ENCODE data around the gene RPS6KA2.
"Not testable (repeated sequence)": the region's sequence is repeated elsewhere in the genome, so short reads cannot be mapped to it uniquely, and the experiment has no call there.

RPS6KA2 gene

DNA sequence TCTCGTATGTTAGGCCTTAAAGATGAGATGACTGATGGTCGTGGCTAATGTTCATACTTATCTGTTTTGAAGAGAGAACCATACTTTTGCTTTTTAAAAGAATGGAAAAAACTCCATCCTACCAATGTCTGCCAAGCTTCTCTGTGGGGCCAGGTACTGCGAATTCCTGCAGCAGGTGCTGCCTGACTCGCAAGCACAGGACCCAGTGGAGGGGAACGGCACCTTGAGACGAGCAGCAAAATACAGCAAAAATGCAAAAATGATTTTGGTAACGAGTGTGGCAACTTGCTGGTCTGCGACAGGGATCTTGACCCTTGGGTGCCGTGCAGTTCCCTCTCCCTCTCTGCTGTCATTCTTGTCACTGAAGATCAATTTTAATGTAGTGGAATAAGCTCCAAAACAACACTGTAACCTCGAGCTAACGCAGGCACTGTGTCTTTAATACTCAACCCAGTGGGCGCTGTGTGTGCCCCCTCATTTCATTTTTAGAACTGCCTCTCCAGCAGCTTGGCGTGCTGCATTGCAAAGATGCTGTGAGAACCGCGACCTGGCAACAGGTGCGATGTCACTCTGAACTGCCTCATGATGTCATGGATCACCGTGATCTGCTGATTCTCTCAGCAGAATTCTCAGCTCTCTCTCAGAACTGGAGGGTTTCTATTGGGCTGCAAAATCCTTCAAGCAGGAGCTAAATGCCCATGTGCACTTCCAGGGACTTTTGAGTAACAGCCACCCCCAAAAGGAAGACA lies 92.2 kb downstream of the RPS6KA2 start:
- in situ Hi-C loops (cut with MboI; ENCODE audit: low sequenced_read_pairs): no loop called here

DNA sequence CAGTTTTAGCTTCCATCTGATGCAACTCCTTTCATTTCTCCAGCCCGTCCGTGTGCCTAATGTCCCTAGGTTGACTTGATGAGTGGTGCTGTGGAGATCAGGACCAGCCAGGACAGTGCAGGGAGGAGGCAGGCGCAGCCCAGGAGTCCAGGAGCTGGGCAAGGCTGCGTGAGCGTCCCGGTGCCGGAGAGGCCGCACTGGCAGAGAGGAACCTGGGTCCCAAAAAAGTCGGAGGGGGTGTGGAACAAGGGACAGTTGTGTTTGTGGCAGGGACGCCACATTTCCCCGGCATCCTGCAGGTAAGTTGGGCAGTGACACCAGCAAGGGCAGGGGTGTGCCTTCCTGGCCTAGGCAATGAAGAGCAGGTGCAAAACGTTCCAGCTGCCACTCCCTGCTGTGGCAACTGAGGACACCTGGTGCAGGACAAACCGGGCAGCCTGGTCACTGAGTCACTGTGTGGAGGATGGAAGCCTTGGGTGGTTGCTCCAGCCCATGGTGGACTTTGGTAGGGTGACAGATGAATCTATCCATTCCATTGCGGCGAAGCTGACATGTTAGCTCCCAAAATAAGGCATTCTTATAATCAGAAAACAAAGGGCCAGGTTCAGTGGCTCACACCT lies 93.7 kb downstream of the RPS6KA2 start:
- in situ Hi-C loops (cut with MboI; ENCODE audit: low sequenced_read_pairs): no loop called here

DNA sequence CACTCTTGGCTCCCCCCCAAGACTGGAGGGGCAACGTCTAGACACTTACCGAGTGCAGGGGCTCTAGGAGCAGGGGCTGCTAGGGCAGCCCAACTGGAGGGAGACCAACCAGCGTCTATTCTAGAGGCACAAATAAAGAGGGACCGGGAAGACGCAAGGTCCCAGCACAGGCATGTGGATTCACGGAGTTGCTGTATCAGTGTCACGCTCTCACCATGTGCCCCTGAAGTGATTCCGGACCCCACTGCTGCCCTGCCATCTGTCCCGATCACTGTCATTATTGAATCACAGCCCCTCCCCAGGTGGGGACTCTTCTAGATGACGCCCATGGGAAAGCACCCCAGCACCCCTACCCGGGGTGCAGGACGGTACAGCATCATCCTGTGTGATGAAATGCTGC lies 94.7 kb downstream of the RPS6KA2 start:
- in situ Hi-C loops (cut with MboI; ENCODE audit: low sequenced_read_pairs): no loop called here

DNA sequence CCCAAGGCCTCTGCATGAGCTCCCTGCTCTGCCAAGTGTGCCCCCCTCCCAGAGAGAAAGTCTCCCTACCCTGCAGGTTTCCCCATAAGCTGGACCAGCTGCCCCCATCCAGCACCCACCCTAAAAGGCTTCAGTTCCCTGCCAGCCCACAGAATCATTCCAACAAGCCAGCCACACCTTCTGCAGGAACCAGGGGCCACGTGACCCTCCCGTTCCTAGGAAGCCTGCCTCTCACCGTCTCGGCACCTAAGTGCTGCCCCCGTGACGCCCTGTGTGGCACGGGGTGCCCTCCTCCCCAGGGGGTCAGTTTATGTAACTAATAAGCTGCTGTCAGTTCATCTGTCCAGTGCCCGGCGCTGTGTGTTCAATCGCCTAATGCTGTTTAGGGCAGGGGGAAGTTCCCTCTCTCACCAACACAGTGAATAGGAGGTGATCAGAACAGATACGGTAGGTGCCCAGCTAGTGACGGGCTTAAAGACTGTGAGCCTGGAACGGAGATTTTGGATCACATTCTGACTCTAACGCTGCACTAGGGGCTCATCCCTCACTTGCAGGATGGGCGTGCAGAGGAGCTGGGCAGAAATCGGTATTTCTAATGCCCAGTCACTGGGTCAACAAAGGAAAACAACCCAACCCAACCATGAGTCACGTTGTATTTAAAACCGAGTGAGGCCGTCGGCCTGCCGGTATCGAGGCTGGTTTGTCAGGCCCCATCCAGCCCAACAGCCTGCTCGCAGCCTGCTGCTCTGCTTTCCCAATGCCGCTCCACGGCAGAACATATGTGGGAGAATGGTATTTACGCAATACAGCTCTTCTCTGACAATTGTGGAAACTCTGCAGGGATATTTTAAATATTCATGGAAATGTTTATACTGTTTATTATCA lies 96.6 kb downstream of the RPS6KA2 start:
- in situ Hi-C loops (cut with MboI; ENCODE audit: low sequenced_read_pairs): no loop called here

DNA sequence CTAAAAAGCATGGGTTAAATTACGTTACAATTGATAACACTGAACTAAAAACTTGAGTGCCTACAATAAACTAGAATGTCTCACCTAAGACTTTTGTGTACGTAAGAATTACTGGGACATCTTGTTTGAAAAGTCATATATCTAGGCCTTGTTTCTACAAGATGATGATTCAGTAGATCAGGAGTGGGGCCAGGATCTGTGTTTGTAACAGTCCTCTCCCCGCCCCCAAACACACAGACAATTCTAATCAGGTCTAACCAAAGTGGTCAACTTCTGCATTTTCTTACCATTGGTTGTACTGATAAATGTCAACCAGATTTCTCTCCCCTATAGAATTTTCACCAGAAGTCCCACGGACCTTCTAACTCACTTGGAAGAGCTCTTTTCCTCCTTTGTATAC lies 97.5 kb downstream of the RPS6KA2 start:
- in situ Hi-C loops (cut with MboI; ENCODE audit: low sequenced_read_pairs): no loop called here

DNA sequence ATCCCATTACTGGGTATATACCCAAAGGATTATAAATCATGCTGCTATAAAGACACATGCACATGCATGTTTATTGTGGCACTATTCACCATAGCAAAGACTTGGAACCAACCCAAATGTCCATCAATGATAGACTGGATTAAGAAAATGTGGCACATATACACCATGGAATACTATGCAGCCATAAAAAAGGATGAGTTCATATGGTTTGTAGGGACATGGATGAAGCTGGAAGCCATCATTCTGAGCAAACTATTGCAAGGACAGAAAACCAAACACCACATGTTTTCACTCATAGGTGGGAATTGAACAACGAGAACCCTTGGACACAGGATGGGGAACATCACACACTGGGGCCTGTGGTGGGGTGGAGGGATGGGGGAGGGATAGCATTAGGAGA lies 98.0 kb downstream of the RPS6KA2 start:
- in situ Hi-C loops (cut with MboI; ENCODE audit: low sequenced_read_pairs): not testable (repeated sequence)

DNA sequence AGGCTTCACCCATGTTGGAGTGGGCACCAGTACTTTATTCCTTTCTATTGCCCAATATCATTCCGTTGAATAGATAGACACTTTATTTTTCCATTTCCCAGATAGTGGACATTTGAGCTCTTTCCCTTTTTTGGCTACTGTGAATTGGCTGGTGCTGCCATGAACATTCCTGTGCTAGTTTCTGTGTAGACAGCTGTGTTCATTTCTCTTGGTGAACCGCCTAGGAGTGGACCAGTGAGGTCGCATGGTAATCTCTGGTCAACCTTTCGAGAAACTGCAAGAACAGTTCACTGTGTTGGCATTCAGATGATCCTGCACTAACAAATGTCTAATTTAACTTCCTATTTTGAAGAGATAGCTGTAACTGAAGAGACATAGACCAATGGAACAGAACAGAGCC lies 99.2 kb downstream of the RPS6KA2 start:
- in situ Hi-C loops (cut with MboI; ENCODE audit: low sequenced_read_pairs): no loop called here

DNA sequence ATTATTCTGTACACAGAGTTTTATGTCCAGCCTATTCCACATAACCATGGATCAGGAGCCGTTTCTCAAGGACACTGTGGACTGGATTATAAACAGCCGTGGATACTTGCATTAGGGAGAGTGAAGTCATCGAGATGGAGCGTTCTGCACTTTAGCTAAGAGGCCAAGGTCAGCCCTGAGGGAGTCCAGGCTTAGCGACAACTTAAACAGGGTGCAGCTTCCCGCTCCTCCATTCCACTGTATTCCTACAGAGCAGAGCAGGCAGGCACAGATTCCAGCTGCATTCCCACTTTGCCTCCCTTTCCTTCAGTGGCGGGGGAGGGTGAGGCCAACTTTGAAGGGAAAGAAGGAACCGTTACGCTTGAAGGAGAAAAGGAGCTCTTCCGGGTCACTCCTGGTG lies 100.1 kb downstream of the RPS6KA2 start:
- in situ Hi-C loops (cut with MboI; ENCODE audit: low sequenced_read_pairs): no loop called here

DNA sequence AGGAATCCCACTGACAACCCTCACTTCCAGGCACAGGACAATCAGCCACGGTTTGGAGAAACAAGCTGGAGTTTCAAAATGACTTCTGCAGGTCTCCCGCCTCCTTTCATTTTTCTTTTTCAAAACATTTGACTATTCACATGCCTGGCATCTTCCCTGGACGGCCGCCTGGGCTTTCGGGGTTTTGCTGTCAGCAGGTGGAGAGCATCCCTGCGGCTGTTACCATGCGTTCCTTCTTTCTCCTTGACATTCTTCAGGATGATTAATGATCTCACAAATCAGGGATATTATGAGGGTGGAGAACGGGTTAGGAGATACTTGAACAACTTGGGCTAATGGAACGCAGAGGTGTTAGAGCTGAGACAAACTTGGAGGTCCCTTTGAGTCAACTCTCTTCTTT lies 101.5 kb downstream of the RPS6KA2 start:
- in situ Hi-C loops (cut with MboI; ENCODE audit: low sequenced_read_pairs): no loop called here

DNA sequence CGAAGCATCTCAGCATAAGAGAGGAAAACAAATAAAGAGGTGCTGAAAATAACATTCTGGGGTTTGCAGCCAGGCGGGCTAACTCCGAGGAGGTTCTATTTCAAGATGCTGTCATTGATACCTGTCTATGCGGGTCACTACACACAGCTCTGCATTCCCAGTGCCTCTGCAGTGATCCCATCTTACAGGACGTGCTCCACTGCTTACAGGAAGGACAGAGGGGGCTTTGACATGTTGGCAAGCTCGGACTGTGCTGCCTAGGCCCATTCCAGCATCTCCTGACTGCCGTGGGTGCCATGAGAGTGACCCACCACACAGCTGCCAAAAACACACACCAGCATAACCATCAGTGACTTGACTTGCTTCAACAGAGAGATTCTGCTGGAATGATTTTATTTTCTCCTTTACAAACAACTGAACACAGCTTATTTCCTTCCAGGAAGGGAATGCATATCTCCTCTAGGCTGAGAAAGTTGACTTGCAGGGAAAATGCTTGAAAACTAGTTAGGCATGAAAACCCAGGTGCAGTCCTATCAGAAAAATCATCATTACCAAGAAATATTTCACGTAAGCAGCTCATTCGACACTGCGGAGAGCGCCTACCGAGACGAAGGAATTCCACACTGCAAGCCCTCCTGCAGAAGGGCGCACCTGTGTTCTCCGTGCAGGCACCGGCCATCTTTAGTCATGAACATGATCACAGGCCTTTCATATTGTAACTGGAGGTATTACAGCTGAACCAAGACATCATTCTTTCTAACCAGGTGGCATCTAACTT lies 103.1 kb downstream of the RPS6KA2 start:
- in situ Hi-C loops (cut with MboI; ENCODE audit: low sequenced_read_pairs): no loop called here

DNA sequence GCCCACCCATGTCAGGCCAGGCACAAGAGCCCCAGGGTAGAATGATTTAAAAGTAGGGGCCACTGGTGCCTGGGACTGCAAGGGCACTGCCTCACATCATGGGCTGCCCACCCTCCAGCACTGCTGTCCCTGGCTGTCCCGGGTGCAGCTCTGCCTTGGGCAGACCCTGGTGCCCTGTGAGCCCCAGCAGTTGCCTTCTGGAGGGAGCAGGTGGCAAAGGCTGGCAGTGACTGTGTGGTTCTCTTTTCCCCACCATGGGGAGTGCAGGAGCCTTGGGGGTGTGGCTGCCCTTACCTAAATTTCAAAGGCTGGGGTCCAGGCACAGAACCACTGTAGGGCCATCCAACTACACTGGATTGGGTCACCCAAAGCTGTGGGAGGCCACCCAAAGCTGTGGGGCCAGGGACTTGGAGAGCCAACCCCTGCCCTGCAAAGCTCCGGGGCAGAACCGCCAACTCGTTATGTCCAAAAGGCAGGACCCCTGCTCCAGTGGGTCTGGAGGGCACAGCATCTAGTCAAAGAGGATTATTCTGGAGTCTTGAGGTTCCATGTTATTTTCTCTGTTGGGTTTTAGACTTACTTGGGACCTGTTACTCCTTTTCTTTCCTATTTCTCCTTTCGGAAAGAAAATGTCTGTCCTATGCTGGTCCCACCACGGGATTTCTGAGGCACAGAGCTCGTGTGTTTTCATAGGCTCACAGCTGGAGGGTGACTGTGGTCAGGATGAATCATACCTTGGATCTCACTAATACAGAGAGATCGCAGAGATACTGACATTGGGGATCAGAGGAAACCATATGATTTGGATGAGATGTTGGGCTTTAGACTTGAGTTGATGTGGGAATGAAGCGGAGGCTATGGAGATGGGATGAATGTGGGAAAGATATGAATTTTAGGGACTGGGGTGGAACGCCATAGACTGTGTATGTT lies 105.9 kb downstream of the RPS6KA2 start:
- in situ Hi-C loops (cut with MboI; ENCODE audit: low sequenced_read_pairs): no loop called here

DNA sequence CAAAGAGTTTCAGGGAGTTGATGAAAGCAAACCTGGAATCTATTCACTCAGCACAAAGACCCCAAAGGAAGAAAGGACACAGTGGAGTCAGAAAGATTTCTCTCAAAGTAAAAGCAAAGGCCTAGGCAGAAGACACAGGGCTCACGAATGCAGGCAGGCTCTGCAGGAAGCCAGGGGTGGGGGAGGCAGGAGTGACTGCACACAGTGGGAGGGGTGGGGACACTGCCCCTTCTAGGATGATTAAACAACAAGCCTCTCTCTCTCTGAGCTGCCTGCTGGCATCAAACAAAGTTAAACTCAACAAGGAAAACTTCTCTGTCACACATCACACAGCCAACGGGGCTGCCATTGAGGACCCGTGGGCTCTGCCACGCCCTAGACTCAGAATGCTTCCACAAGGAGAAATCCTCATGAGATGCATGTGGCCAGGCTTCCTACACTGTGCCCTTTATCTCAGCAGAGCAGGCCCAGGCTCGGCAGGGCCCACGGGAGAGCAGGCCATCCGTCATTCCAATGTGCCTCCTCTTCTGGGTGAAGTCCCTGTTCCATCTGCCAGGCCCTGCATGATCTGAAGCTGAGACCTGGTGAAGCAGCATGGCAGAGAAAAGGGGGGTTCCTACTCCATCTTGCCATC lies 110.7 kb downstream of the RPS6KA2 start:
- in situ Hi-C loops (cut with MboI; ENCODE audit: low sequenced_read_pairs): no loop called here

DNA sequence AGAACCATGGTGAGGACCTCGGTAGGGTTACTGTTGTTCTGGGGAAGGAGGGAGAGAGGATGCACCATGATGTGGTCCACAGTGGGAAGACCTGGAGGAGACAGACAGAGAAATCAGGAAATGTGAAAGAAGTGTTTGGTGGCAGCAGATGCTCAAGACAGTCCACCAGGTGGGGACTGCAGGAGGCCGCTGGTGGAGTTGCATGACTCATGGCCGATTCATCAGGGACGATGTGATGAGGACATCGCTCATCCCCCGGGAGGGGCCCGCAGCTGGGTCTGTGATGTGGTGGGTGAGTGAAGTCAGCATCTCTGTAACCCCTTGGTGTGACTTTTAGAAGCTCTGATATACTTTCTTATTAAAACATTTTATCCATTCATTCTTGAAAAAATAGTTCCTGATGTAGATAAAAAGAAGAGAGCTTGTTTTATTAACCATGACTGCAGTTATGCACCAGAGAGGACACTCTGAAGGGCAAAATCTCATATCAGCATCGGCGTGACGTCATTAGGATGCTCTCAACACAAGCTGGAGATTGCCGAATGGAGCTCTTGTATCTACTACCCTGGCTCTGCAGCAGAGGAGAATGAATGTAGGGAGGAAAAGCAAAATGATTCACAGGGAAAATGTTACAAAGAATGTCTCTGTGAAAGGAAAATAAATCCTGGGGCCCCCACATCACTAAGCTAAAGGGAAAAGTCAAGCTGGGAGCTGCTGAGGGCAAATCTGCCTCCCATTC lies 111.8 kb downstream of the RPS6KA2 start:
- in situ Hi-C loops (cut with MboI; ENCODE audit: low sequenced_read_pairs): no loop called here

DNA sequence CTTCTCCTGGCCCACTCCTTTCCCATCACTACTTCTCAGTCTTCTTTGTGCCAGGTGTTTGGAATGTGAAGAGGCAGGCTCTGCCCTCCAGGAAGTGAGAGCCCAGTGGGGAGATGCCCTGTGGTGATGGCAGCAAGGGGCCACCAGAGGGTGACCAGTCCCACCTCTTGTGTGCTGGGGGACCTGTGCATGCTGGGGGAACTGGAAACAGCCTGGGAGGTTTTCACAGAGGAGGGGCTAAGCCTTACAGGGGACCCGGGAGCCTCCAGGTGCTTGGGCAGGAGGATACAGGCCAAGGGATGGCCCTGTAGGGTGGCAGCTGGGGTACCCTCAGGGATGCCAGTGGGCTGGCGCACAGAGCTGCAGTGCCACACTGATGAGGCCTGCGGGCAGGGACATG lies 112.9 kb downstream of the RPS6KA2 start:
- in situ Hi-C loops (cut with MboI; ENCODE audit: low sequenced_read_pairs): no loop called here

DNA sequence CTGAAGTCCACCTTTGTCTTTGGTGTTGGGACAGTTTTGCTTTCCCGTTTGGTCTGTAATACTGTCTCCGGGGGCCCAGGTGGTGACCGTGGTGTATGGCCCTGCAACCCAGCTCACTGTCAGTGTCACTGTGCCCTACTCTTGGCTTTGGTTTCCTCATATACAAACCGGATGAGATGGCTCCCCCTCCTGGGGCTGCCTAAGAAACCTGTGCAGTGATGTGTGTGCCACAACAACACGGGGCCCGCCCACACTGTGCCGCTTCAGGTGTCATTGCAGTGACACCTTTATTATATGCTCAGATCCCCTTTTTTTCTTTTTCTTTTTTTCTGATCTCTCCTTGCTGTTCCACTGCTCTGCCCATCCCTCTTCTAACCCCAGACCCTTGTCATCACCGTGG lies 114.5 kb downstream of the RPS6KA2 start:
- in situ Hi-C loops (cut with MboI; ENCODE audit: low sequenced_read_pairs): no loop called here

DNA sequence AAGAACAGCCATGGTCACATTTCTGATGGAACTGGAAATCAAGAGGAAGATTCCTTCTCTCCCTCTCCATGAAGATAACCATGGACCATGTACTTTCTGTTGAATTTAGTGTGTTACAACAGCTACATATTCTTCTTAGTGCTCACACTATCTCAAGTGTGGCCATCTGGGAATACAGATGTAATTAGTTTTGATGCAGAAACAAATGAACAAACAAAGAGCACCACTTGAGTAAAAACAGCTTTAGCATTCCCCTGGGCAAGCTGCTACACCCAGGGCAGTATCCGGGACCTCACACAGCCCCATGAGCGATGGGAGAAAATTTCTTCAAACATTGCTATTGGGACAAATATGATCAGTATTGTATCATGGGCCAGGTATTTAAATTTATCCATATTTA lies 115.7 kb downstream of the RPS6KA2 start:
- in situ Hi-C loops (cut with MboI; ENCODE audit: low sequenced_read_pairs): no loop called here

DNA sequence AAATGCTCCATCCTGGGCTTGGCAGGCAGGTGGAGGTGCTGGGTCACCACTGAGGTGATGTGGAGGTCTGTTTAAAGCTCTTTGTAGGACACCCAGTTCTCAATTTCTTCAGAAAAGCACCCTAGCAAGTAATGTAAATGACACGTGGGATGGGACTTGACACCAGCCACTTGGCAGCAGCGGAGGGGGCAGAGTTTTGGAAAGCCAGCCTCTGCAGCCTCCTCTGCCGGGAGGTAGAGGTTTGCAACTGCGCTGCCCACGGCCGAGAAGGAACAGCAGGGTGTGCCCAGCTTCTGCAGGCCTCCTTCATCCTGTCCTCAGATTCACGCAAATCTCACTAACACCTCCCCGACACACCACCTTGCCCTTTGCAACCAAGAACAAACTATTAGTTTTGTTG lies 117.9 kb downstream of the RPS6KA2 start:
- in situ Hi-C loops (cut with MboI; ENCODE audit: low sequenced_read_pairs): no loop called here

DNA sequence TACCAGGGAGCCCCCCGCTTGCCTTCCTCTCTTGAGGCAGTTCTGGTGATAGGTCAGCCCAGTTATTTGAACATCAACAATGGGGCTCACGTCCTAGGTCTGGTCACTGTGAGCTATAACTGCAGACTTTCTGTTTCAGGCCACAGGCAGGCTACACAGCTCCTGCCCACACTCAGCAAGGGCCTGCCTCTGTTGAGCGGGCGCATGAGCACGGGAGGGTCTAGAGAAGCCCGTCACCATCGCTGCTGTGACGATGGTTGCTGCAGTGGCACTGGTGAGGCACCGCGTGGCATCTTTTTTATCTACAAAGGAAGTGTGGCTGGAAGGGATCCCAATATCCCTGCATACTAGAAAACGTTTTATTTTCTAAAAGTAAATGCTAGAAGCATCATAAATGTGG lies 118.3 kb downstream of the RPS6KA2 start:
- in situ Hi-C loops (cut with MboI; ENCODE audit: low sequenced_read_pairs): no loop called here
